HG03025 (cell line): Measurements from ENCODE around the gene RPS6KB2.
A peak's percentile ranks its signal among the peaks of the same experiment; 100 is the strongest.
"Not testable (repeated sequence)": the region's sequence is repeated elsewhere in the genome, so short reads cannot be mapped to it uniquely, and the experiment has no call there.

Experiments
- ATAC-seq: cut with Tn5 transposase; IDR thresholded peaks from one replicate; pipeline ENCODE4 v1.9.1; 2021; ENCODE audit warnings: mild to moderate bottlenecking, moderate library complexity; ENCODE audit not compliant: unreplicated experiment, low FRiP score

The RPS6KB2 gene

DNA sequence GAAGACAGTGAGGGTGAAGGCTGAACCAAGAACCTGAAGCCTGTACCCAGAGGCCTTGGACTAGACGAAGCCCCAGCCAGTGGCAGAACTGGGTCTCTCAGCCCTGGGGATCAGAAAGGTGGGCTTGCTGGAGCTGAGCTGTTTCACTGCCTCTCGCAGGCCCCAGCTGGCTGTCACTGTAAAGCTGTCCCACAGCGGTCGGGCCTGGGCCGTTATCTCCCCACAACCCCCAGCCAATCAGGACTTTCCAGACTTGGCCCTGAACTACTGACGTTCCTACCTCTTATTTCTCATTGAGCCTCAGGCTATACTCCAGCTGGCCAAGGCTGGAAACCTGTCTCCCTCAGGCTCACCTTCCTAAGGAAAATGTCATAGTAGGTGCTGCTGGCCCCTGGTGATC is 30.8 kb upstream of the RPS6KB2 start:
- no peak for ATAC-seq

DNA sequence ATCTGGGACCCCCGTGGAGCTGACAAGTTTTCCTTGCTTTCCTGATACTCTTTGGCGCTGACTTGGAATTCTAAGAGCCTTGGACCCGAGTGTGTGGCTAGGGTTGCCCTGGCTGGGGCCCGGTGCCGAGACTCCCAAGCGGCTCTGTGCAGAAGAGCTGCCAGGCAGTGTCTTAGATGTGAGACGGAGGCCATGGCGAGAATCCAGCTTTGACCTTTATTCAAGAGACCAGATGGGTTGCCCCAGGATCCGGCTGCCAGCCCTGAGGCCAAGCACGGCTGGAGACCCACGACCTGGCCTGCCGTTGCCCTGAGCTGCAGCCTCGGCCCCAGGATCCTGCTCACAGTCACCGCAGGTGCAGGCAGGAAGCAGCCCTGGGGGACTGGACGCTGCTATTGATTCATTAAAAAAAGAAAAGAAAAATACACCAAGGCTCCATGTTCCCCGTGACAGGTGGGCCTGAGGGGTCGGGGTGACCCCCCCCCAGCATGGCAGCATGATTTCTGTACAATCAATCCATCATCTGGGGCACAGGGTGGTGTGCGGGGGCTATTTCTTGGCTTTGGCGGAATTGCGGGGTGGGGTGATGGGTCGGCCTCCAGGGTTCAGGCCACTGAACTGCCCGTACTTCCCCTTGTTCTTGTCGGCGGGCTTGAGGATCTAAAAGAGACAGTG is 30.2 kb upstream of the RPS6KB2 start:
- no peak for ATAC-seq

DNA sequence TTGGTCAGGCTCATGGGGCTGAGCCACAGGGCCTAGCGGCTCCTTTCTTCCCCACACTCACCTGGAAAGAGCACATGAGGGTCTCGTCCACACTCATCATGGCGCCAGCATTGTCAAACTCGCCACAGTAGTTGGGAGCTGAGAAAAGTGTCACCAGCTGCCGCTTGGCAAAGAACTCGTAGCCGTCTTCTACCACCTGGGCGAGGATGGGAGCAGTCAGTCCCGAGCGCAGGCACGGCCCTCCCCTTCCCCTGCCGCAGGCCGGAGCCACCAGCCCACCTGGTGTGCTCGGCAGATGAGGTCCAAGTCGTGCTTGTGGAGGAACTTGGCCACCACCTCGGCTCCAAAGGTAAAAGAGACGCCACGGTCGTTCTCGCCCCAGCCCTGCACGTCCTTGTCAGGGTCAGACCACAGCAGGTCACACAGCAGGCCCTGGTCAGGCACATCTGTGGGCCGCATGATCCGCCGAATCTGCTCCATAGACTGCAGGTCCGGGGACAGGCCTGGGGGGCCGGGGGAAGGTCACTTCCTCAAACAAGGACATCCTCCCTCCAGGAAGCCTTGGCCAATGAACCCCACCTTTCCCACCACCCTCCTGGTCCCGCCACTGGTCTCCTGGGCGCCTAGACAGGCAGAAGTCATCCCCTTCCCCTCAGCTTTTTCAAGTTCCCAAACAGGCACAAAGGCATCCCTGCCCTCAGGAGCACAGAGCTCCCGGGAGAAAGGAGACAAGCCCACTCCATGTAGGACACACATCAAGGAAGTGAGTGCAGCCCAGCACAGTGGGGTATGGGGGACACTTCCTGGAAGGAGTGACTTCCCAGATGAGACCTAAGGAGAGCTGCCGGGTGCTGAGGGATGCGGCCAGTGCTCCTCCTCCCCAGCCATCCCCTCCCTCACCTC is 29.4 kb upstream of the RPS6KB2 start:
- ATAC-seq: no peak

DNA sequence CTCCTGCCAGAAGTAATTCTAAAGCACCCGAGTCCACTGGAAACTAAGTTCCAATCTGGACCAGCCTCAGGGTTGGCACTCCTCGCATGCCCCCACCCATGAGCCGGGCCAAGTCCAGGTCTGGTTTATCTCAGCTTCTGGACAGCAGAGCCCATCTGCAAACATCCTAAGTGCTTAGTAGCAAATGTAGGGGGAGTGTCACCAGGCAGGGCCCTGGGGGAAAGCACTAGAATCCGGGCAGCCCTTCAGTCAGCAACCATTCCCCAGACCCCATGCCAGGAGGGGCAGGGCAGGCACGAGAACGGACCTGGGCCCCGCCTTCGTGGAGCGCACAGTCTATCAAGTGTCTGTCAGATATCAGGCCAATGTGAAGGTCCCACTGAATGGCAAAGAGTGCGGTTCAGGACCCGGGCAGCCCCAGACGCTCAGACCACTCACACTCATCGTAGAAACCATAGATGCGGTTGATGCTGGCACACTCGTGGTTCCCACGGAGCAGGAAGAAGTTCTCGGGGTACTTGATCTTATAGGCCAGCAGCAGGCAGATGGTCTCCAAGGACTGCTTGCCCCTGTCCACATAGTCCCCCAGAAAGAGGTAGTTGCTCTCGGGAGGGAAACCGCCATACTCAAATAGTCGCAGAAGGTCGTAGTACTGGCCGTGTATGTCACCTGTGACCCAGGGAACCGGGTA is 27.9 kb upstream of the RPS6KB2 start:
- ATAC-seq: no peak

DNA sequence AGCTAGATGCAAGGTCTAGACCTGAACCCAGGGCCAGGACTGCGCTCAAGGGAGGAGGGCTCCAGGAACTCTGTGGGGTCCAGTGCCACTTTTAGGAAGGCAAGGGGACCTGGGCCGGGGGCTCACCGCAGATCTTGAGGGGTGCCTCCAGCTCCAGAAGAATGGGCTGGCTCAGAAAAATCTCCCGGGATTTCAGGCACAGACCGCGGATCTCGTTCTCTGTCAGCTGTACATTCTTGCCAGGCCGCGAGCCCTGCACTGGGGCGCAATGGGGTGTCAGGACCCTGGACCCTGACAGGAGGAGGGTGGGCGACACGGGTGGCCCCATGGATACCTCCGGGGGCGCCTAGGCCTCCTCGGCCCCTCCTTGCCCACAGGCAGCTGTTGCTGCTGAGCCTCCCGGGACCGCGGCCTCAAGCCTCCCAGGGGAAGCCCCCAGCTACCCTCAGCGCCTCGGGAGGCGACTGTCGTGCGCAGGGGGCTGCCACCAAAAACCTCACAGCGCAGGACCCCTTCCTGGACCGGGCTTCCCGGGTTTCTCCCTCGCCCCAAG is 27.3 kb upstream of the RPS6KB2 start:
- ATAC-seq: peak; percentile 9

DNA sequence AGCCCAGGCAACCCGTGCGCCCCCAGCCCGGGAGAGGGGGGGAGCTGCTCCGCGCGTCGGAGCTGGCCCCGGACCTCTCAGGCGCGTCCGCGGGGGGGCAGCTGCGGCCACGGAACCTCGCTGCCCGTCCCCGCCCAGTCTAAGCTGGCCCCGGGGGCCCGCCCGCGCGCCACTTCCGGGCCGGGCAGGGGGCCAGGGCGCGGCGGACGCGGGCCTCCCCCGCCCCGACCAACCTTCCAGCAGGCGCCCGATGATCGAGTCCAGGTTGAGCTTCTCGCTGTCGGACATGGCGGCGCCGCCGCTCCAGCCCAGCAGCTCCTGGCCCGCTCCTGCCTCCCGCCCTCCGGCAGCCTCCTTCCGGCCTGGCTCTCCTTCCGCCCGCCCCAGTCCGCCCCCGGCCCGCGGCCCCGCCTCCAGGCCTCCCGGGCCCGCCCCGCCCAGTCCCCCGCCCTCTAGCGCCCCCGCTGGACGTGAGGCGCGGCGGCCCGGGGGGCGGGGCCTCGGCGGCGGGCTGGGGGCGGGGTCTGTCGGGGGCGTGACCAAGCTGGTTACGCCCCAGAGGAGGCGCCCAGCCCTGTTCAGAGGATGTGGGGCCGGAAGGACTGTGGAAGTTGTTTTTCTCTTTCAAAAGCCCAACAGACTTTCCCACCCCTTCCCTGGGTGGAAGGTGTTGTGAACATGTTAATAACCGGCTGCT is 26.7 kb upstream of the RPS6KB2 start, which contains the start of gene PPP1CA:
TSS of gene PPP1CA (minus strand) at position 364 of the 697 bp plus-strand sequence. CDS start at position 288, 76 bp downstream.
- peak; percentile 52 for ATAC-seq

DNA sequence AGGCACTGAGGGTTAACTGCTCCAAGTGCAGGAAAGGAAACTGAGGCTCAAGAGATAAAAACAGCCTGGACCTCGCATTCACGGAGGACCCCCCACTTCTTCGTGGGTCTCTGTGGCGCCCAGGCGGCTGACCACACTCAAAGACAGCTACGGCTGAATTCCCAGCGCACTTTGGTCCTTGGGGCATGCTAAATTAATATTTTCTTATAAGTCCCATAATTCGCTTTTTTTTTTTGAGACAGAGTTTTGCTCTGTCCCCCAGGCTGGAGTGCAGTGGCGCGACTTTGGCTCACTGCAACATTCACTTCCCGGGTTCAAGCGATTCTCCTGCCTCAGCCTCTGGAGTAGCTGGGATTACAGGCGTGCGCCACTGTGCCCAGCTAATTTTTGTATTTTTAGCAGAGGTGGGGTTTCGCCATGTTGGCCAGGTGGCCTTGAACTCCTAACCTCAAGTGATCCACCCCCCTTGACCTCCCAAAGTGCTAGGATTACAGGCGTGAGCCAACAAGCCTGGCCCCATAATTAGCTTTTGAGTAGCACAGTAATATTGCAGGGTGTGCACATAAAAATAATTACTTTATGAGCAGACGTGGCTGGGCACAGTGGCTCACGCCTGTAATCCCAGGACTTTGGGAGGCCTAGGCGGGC is 26.0 kb upstream of the RPS6KB2 start:
- not testable (repeated sequence) for ATAC-seq

DNA sequence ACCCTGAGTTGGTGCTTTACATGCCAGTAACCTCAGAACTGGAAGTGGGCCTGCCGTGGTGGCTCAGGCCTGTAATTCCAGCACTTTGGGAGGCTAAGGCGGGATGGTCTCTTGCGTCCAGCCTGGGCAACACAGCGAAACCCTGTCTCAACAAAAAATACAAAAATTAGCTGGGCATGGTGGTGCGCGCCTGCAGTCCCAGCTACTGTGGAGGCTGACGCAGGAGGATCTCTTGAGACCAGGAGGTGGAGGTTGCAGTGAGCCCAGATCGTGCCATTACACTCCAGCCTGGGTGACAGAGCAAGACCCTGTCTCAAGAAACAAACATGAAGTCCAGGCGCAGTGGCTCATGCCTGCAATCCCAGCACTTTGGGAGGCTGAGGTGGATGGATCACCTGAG is 25.2 kb upstream of the RPS6KB2 start:
- not testable (repeated sequence) for ATAC-seq

DNA sequence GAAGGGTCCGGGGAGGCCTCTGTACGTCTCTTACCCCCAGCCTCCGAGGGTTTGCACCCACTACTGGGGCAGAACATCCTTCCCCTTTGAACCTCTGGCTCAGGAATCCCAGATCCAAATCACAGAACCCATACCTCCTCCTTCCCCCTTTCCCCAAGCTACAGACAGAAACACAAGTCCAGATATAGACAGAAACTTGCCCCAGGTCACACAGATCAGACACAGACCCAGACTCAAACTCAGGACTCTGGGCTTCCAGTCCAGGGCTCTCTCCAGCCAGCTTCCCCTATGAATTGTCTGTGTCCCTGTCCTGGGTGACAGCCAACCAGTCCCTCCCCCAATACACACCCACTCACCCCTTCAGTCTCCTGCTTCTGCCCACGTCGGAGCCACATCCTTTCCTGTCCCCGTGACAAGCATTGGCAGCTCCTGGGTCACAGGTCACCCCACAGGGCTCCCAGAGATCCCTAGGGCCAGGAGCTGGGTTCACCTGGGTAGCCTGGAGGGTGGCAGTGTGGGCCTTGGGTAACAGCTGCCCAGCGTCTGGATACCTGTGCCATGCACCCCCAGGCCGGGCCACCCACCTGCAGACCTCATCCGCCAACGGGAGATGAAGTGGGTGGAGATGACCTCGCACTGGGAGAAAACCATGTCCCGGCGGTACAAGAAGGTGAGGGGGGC is 23.6 kb upstream of the RPS6KB2 start:
- no peak for ATAC-seq

DNA sequence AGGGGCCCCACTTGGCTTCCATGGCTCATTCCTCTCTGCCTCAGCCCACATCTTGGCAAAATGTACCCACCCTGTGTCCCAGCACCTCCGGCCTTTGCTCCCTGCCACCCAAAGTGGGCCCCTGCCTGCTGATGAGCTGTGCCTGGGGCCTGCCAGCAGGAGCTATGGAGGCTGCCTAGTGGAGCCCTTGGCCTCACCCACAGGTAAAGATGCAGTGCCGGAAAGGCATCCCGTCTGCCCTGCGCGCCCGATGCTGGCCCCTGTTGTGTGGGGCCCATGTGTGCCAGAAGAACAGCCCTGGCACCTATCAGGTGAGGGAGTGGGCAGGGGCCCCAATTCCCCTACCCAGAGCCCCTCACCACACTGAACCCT is 23.1 kb upstream of the RPS6KB2 start:
- no peak for ATAC-seq

DNA sequence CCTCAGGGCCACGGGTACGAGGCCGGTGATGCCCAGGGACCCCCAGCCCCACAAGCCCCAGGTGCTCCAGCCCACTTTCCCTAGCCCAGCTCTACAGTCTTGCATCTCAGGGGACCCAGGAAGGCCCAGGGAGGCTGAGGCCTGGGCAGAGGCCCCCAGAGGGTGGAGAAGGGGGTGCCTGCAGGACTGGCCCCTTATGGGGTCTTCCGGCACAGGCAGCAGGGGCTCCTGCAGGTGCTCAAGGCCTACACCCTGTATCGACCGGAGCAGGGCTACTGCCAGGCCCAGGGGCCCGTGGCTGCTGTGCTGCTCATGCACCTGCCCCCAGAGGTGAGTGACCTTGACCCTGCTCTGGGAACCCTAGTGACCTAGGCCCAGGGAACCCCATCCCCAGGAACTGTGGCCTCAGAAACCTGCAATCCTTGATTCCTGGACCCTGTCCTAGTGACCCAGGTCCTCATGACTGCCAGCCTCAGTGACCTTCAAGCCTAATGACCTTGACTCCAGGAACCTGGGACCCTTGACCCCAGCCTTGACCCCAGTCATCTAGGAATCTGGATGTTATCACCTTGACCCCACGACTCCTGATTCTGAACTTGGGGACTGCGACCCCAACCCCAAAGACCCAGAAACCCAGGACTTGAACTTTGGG is 22.5 kb upstream of the RPS6KB2 start:
- ATAC-seq: no peak

DNA sequence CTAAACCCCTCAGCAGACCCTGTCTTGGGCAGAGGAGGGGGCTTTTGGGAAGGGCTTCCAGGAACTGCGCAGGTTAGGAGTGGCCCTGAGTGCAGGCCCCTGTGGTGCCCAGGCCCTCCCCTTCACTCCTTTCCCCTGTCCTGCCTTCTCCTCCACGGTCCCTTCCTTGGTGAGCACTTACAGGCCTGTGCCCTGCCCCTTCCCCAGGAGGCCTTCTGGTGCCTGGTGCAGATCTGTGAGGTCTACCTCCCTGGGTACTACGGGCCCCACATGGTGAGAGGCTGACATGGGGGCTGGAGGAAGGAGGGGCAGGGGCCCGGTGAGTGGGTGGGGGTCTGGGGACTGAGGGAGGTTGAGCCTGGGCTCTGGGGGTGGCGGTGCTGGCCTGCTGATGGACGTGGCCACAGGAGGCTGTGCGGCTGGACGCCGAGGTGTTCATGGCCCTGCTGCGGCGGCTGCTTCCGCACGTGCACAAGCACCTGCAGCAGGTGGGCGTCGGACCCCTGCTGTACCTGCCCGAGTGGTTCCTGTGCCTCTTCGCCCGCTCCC is 21.8 kb upstream of the RPS6KB2 start:
- ATAC-seq: no peak

DNA sequence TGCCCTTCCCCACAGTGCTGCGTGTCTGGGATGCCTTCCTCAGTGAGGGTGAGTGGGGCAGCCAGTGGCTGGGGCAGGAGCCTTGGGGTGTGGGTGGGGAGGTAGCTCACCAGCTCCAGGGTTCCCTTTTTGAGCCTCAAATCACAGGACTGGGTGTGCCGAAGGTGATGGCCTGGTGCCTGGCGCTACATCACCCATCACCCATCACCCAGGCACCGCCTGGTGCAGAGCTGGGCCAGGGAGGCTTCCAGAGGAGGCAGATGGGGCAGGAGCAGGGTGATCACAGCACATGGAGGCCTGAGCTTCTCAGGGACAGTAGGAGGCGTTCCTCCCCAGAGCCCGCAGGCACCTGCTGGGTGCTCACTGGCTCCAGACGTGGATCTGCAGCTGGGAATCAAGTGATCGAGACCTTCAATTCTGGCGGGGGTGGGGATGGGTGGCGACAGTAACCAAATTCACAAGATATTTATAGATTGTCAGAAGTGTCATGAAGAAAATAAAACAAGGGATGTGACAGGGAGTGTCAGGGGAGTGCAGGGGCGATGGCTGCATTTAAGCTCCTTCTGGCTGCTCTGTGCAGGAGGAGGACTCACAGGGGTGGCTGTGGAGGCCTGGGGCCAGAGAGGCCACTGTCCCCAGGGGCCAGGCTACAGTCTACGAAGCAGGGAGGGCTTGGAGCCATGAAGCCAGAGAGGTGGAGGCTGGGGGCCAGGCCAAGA is 21.2 kb upstream of the RPS6KB2 start:
- ATAC-seq: no peak

DNA sequence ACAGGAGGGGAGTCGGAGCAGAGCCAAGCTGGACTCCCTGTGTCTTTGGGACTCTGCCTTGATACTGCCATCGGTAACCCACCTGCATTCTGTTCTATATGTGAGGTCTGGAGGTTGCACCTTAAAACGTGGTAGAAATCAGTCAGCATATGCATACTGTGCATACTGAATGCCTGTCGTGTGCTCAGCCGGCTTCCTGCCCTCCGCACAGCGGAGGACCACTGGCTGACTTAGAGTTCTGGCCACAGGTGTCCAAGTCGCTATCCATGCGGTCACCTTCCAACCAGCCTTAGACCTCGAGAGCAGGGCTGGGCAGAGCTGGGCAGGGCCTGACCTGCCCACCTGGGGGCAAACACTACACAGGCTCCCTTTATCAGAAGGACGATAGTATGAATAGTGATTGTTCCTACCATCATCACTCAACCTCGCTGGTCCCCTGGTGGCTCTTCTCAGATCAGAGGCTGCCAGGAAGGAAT is 20.6 kb upstream of the RPS6KB2 start:
- ATAC-seq: no peak

DNA sequence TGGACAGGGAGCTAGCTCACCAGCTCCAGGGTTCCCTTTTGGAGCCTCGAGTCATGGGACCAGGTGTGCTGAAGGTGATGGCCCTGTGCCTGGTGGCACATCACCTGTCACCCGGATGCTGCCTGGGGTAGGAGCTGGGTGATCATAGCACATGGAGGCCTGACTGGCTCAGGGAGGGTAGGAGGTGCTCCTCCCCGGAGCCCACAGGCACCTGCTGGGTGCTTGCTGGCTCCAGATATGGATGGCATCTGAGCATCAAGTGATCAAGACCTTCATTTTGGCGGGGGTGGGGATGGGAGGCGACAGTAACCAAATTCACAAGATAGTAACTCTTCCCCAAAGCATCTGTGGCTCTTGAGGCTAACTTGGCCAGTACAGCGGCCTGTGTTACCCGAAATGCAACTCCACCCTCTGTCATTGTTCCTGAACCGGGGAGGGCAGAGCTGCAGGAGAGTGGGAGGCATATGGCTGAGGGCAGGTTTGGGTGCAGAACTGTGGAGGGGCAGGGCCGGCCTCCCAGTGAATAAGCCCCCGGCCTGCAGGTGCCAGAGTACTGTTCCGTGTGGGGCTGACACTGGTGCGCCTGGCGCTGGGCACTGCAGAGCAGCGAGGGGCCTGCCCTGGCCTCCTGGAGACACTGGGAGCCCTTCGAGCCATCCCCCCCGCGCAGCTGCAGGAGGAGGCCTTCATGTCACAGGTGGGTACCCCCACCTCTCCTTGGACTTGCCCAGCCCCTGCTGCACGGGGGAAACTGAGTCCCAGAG is 19.7 kb upstream of the RPS6KB2 start:
- ATAC-seq: no peak

DNA sequence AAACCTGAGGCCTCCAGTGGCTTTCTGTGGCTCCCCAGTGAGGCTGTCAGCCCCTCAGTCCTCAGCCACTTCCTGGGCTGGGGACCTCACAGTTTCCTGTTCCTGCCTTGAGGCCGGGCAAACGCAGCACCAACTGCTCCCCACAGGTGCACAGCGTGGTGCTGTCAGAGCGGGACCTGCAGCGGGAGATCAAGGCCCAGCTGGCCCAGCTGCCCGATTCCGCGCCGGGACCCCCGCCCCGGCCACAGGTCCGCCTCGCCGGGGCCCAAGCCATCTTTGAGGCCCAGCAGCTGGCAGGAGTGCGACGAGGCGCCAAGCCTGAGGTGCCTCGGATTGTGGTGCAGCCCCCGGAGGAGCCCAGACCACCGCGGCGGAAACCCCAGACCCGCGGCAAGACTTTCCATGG is 19.0 kb upstream of the RPS6KB2 start:
- no peak for ATAC-seq

DNA sequence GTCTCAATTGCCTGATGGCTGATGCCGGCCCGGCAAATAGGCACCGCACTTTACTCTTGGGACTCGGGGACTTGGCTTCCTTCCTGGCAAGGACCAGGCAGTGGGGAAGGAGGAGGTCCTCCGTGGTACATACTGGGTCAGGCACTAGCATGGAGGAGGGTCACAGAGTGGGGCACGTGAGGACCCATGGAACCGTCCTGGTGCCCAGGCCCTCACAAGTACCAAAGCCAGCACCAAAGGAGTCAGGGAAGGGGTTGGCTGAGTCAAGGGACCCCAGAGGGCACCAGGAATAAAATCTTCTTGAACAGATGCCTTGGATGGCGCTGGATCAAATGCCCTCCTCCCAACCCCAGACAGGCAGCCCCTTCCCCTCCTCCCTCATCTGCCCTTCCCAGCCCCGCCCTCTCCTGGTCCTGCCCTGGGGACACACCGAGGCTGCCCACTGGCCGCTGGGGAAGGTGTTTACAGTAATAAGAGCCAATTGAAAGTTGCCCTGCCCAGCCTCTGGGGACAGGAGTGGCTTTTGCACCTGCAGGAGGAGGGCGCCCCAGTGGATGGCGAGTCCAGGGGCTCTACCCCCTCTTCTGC is 18.4 kb upstream of the RPS6KB2 start:
- no peak for ATAC-seq
